Activated CD8-positive, alpha-beta memory T cell treated with anti-CD3 and anti-CD28 coated beads for 4 hours (primary cell): ENCODE results near the gene TTC9.
"Not testable (repeated sequence)": the region's sequence is repeated elsewhere in the genome, so short reads cannot be mapped to it uniquely, and the experiment has no call there.

Experiments
- DNase-seq, 2 donors: peaks; one replicate each; pipeline ENCODE4 v3.0.0-alpha.2; 2020; ENCODE audit warnings: low read depth in 2 of 2

The TTC9 gene

DNA sequence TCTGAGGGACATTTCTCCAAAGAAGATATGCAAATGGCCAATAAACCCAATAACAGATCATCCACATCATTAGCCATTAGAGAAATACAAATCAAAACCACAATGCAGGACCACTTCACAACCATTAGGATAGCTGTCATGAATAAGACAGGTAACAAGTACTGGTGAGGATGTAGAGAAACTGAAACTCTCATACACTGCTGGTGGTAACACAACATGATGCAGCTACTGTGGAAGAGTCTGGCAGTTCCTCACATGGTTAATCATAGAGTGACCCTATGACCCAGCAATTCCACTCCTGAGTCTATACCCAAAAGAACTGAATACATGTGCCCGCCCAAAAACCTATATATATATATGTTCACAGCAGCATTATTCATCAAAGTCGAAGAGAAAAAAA lies 39.0 kb downstream of the TTC9 start:
- DNase-seq = no peak

DNA sequence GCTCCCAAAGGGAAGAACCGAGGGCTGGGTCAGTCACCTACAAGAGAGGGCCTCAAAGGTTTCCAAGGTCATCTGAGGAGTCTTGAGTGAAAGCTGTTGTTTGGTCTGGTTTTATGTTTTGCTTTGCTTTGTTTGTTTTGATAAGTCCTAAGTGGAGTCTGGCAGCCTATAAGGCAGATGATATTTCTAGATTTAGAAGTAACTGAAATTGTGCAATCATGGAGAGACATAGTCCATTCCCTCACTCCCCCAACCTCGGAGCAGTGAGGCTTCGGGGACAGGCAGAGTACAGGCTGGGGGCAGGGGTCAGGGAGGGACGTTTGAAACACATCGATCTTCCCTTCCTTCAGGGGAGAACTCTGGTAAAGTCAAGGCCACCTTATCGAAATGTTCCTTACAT lies 42.3 kb downstream of the TTC9 start:
- DNase-seq = no peak

DNA sequence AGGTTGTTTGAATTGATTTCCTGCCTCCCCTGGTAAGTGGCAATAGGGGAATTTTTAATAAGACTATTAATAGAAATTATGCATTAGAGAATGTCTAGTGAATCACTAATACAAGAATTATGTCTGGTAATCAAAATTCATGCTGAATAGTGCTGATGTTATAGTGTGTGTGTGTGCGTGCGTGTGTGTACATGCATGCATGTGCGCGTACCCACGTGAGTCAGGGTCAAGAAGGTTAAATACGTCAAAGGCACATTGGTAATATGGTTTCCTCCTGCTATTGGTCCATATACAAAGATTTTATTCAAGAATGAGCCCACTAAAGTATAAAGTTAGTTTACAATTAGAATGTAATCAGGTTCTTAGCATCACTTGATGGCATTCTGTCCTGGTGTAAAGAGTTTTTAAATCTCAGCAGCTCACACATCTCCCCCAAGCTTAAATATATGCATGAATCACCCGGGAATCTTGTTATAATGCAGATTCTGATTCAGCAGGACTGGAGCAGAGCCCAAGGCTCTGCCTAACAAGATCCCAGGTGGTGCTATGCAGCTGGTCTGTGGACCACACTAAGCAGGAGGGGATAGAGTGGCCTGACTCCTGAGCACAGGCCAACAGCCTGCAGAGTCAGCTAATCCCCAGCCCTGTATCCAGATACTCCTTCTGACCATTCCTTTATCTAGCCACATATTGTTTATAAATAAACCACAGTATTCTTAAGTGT lies 43.9 kb downstream of the TTC9 start:
- no peak for DNase-seq

DNA sequence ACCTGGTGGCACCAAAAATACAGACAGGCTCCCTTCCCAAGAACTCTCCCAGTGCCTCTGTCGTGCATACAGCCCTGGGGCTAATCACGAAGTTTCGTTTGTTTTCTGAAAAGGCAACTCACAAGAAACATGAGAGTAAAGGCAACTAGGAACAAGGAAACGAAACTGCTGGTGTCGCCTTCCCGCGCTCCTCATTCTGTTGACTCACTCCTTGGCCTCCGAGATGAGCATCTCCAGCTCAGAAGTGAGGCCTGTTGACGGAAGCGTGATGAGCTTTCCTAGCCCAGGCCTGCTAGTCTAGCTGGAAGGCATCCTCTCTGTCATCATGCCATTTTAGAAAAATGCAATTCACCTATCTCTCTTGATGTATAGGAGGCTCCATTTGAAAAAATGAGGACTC lies 50.5 kb downstream of the TTC9 start:
- DNase-seq = no peak

DNA sequence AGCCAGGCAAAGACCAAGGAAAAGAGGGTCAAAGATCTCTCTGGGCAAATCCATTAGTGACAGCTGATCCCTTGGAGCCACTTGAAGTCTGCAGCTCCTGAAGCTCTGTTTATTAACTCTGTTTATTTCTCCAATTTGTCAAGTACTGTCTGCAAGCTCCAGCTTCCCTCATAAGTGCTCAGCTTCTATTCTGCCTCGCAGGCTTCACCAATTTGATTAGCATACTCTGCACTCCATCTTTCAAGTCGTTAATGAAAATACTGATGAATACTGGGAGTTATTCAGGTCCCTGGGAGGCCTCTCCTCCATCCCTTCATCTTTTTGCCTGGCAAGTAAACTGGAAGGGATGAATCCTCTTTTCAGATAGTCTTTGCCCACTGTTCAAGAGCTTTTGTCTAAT lies 54.3 kb downstream of the TTC9 start:
- no peak for DNase-seq

DNA sequence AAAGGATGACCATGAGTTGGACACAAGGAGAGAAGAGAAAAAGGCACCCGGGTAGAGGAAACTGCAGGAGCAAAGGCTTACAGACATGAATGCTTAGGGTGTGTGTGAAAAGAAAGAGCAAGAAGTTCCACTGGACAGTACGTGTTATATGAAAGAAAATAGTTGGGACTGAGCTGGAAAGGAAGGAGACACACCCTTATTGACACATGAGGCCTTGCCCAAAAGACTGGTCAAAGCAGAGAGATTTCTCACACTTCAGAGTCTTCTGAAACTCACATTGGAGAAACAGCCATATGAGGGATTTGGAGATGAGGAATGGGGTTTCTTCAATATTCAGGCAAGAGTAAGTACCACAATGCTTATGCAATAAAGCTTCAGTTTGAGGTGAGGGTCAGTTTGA lies 56.0 kb downstream of the TTC9 start:
- no peak for DNase-seq

DNA sequence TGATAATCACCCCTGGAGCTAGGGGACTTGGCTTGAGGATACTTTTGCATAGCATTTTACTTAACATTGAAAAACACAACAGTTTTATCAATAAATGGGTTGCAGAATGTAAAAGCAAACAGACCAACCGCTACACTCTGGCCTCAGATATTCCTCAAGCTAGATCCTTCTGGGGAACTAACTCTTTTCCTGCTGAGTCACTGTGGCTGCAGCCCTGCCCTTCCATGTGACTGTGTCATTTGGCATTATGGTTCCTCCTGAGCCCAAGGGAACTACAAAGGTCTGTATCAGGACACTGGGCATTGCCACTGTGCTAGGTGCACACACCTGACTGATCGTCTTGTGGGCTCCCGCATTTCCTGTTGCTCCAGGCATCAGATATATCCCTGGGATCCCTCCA lies 56.6 kb downstream of the TTC9 start:
- no peak for DNase-seq

DNA sequence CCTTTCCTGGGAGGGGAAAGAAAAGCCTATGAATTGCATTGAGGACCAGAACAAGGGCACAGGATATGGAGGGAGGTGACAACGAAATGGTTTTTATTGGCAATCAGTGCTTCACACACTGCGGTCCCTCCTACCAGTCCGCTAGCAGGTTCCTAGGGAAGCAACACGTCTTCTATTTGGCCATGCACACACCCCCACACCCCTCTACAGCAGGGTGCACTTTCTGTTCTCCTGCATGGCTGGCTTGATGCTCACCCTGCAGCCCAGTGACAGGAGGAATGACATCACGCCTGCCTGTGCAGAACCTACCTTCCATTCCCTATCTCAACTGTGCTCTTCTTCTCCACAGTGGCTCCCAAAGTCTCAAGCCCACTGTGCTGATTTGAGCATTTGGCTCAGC lies 57.9 kb downstream of the TTC9 start:
- DNase-seq = no peak

DNA sequence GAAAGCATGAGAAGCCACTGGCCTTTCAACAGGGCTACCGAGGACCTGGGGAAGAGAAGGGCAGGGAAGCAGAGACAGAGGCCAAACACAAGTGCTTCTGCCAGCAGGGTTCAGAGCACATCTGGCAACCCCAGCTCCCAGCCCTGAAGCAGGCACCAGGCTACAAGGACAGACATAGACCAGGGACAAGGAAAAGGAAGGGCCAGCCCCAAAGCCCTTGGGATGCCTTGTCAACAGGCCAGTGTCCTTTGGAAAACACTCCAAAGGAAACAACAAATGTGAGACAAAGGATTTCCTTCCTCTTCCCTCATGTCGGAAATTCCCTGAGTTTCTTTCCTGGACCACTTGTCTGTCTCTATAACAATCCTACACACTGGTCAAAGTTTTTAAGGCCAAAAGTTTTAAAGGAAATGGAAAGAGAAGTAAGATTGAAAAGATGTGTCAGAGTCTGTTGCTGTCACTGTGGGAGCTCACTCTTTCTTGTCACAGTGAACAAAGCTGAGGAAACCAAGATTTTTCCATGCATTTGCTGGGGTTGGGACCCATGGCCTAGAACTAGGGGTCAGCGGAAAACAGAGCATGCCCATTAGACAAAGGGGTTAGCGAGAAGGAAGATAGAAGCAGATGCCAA lies 59.4 kb downstream of the TTC9 start:
- DNase-seq = no peak

DNA sequence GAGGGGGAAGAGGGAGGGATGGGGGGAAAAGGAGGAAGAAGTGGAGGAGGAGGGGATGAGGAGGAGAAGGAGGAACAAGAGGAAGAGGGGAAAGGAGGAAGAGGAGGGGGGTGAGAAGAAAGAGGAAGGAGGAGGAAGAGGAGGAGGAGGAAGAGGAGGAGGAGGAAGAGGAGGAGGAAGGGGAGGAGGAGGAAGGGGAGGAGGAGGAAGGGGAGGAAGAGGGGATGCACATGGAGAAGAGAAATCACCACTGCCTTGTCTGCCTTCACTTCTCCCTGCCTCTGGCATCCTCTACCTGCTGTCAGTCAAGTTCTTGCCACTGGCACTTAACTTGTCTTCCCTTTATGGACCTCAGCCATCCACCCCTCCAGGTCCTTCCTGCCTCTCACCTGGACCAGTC lies 59.9 kb downstream of the TTC9 start:
- DNase-seq = no peak

DNA sequence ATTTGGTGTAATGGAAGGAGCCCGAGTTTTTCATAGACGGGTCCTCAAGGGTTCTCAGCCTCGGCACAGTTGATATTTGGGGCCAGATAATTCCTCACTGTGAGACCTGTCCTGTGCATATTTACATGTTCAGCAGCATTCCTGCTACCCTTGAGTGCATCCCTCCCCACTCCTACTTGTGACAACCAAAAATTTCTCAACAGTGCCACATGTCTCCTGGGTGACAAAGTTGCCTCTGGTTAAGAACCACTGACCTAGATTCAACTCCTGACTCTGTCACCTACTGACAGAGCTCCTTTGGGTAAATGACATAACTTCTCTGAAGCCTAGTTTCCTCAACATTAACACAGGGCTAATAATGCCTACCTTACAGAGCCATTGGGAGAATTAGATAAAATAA lies 60.4 kb downstream of the TTC9 start:
- DNase-seq = no peak

DNA sequence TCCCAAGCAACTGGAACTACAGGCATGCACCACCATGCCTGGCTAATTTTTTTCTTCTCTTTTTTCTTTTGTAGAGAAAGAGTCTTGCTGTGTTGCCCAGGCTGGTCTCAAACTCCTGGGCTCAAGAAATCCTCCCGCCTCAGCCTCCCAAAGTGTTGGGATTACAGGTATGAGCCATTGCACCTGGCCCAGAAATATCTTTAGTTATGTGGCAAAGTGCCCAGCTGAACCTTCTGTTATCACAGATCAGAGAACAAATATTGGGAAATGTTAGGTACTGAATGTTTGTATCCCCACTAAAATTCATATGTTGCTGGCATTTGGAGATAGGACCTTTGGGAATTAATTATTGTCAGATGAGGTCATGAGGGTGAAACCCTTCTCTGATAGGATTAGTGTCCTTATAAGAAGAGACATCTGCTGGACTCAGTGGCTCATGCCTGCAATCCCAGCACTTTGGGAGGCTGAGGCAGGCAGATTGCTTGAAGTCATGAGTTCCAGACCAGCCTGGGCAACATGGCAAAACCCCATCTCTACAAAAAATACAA lies 62.0 kb downstream of the TTC9 start:
- DNase-seq = not testable (repeated sequence)

DNA sequence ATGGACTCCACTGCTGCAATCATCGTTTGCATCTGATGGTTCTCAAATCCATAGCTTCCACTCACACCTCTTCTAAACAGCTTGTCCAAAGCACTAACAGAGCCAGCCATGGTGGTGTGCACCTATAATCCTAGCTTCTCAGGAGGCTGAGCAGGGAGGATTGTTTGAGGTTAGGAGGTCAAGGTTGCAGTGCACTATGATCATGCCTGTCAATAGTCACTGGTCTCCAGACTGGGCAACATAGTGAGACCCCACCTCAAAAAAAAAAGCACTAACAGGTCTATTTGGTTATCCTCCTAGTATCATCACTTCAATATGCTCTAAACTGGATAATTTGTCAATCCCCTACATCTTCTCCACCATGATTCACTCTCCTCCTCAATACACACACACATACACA lies 63.2 kb downstream of the TTC9 start:
- DNase-seq = no peak

DNA sequence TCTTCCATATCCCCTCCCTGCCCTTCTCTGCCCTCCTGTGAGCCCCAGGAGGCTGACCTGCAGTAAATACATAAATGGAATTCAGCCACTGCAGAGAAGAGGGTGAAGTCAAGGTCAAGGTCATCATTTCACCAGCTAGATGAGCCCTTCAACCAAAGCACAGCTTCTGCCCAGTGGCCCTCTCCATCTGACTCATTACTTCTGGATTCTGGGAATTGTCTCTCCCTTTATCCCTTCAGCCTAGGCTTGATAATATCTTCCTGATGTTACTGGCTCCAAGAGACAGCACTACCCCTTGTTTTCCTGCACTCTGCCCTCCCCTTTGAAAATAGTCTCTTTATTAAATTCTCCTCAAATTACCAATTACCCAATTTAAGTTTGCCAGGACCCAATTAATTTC lies 64.5 kb downstream of the TTC9 start:
- no peak for DNase-seq

DNA sequence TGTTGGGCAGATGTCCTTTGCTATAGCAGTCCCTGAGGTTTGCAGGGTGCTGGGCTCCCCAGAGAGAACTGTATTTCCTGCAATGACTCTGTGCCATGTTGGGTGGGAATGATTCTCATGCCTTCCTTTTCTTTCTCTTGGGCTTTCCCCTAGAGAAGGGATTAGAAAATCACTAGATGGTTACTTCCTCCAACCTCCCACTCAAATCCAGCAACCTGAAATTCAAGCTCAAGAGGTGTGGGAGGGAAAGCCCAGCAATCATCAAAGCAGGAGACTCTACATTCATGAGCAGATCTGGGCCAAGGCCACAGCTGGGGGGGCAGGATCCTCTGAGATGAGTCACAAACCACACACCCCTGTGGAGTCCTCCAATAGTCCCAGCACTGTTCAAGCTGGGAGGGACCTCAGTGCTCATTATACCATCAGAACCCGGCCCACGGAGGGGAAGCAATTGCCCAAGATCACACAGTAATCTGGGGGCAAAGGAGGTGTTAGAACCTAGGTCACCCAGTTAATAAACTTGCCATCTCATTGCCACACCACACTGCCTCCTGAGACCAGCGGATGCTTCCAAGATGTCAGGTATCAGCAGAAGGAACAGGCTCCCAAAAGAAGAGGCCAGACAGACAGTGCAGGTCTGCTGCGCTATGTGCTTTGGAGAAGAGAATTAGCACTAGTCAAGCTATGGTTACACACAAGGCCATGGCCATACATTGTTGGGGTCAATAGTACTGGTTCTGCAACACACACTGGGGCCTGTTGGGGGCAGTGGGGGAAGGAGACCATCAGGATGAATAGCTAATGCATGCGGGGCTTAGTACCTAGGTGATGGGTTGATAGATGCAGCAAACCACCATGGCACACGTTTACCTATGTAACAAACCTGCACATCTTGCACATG lies 65.7 kb downstream of the TTC9 start:
- no peak for DNase-seq

DNA sequence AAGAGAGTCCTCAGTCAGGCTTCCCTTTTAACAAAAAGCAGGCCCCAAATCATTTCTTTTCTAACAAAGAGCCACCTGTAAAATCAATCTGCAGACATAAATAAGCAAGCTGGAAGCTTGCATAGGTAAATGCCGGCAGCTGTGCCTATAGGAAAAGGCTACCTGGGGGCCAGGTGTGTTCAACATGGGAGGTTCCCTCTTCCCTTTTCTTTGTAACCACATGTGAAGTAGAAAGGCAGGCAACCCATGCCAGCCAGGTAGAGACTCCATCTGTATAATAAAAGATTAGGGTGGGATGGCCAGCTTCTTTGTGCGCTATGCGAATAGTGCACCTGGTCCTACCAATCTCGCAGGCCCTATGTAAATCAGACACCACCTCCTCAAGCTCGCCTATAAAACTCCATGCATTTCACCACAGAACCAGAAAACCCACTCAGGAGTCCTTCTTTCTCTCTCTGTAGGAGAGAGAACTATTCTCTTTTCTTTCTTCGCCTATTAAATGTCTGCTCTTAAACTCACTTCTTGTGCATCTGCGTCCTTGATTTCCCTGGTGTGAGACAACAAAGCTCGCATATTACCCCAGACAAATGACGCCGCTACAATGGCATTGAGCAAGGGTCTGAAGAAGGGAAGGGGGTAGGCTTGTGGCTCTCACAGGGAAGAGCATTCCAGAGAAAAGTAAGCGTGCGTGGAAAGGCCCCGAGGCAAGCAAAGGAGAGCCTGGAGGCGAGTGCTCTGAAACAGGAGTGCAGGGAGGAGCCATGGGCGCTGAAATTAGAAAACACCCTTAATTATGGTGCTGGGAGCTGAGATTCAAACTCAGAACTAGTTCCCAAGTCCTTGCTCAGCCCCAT lies 67.2 kb downstream of the TTC9 start:
- no peak for DNase-seq

DNA sequence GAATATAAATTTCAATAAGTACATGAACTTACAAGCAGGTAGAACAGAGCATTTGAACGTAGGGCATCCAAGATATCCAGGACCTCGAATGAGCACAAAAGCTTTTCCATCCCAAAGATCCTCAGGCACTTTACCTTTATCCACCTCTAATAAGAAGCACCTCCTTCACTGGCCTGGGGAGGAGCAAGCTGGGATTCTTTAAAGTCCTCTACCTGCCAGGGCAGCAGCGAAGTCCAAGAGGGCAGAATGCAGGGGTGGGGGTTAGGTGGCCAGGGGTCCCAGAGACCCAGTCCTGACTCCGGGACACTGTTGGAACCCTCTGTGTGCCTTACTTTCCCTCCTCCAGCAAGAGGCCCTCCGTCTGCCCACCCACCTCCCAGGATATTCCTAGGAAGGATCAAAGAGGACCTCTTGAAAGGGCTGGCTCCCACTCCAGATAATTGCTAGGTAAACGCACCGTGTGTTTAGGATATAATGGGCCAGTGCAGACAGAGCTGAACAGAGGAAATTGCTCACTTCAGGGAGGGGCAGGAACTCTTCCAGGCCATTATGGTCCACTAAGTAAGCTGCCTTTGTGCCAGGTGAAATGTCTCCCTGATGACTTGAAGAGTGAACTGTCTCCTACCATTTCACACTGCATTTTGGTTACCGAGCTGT lies 68.1 kb downstream of the TTC9 start:
- no peak for DNase-seq

DNA sequence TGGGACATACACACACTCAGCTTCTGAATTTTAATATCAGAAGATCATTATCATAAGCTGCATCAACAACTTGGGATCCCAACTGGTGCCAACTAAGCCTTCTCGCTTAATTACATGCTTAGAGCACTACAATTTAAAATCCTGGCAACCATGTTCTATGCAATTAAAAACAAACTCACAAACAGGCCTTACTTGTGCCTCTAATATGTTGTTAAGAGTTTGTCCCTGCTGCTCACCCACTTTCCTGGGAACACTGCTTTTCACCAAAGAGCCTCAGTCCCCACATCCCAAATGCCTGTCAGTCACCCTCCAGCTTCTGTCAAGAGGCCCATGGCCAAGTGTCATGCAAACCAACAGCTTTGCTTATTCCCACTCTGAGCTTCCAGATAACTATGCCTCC lies 69.7 kb downstream of the TTC9 start:
- no peak for DNase-seq

DNA sequence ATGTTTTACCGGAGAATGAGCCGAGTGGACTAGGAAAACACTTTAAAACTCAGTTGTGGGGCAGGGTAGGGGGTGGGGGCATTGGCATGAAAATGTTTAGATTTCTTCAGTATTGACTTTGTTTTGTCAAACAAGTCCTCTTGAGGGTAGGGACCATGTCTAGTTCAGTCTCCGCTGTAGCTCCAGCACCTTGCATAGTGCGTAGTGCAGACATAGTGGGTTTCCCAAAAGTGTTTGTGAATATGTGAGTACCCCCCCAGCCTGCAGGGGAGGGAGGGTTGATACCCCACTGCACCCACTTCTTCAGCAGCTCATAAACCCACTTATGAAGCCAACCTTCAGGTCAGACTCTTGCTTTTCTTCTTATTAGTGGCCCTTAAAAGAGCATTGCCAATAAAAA lies 71.4 kb downstream of the TTC9 start:
- no peak for DNase-seq

DNA sequence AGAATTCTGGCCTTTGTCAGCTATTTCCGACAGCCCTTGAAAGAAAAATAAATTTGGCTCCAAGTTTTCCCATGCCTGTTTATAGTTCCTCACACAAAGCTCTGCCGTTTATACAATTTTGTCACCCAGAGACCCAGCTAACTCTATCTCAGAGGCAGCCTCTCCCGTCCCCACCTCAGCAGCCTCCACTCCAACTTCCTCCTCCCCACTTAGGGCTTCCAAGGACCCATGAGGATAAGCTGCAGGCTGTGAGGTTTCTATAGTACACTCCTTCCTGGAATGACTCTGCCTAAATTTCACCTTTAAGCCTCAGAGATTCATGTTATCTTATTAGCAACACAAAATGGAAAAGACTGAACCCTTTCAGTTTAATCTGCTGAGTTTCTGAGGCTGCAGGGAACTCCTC lies 71.8 kb downstream of the TTC9 start:
- DNase-seq = no peak

DNA sequence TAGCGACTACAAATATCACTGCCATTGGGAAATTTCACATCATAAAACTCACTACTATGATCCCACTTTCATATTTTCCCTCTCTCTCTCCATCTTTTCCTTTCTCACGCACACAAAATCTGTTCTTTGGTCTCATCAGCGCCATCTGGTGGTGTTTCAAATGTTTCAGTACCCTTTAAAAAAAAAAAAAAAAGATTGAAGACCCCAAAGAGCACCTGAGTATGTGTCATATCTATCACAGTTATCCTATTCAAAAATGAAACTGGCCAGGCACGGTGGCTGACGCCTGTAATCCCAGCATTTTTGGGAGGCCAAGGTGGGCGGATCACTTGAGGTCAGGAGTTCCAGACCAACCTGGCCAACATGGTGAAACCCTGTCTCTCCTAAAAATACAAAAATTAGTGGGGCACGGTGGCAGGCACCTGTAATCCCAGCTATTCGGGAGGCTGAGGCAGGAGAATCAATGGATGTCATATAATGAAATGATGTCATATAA lies 72.4 kb downstream of the TTC9 start:
- peak in 1 of 2 donors; percentile 6 for DNase-seq
